Neuronal stem cell (in vitro differentiated cells): ENCODE data around the gene EIF4H.
"Not testable (repeated sequence)": the region's sequence is repeated elsewhere in the genome, so short reads cannot be mapped to it uniquely, and the experiment has no call there.

Experiments
- DNase-seq: peaks from one replicate; pipeline ENCODE4 v3.0.0-alpha.2; 2013; ENCODE audit warnings: low spot score
- H2AFZ ChIP-seq: one replicate; pipeline ENCODE4 v1.6.1; 2013; ENCODE audit warnings: mild to moderate bottlenecking, low read length, inconsistent platforms
- H2AK5ac ChIP-seq: 2 replicates; pipeline ENCODE4 v1.6.1; 2013; ENCODE audit warnings: low read depth, mild to moderate bottlenecking, inconsistent platforms, low read length, moderate library complexity, mixed read lengths
- H2BK120ac ChIP-seq: 2 replicates; pipeline ENCODE4 v1.6.1; 2013; ENCODE audit warnings: low read depth, mild to moderate bottlenecking, inconsistent platforms, low read length, moderate library complexity, mixed read lengths
- H2BK12ac ChIP-seq: one replicate; pipeline ENCODE4 v1.6.1; 2013; ENCODE audit warnings: low read length, inconsistent platforms
- H2BK15ac ChIP-seq: 2 replicates; pipeline ENCODE4 v1.6.1; 2013; ENCODE audit warnings: mild to moderate bottlenecking, low read length, inconsistent platforms, mixed read lengths
- H2BK5ac ChIP-seq: one replicate; pipeline ENCODE4 v1.6.1; 2013; ENCODE audit warnings: inconsistent platforms, mild to moderate bottlenecking, low read length, moderate library complexity
- H3K14ac ChIP-seq: one replicate; pipeline ENCODE4 v1.6.1; 2013; ENCODE audit warnings: low read length, inconsistent platforms
- H3K18ac ChIP-seq: 2 replicates; pipeline ENCODE4 v1.6.1; 2013; ENCODE audit warnings: low read length, inconsistent platforms
- H3K23ac ChIP-seq: 2 replicates; pipeline ENCODE4 v1.6.1; 2013; ENCODE audit warnings: low read depth, mild to moderate bottlenecking, mixed read lengths, low read length, inconsistent platforms; ENCODE audit not compliant: poor library complexity
- H3K27ac ChIP-seq: replicated peaks from 3 replicates; pipeline ENCODE4 v1.5.1; 2013; ENCODE audit warnings: low read length, inconsistent platforms
- H3K27me3 ChIP-seq, 3 experiments: 2 replicates each; pipeline ENCODE4 v1.6.1; 2013; ENCODE audit warnings: low read length in 3 of 3, mild to moderate bottlenecking in 2 of 3, inconsistent platforms in 1 of 3, low read depth in 1 of 3, mixed read lengths in 1 of 3, moderate library complexity in 1 of 3; ENCODE audit not compliant: control insufficient read depth in 3 of 3, insufficient read depth in 3 of 3
- H3K36me3 ChIP-seq, 2 donors: replicated peaks in 1 of 2; 2 replicates each; pipeline ENCODE4 v1.6.1; 2013; ENCODE audit warnings: low read length in 2 of 2; ENCODE audit not compliant: control insufficient read depth in 2 of 2, insufficient read depth in 2 of 2
- H3K4ac ChIP-seq: 2 replicates; pipeline ENCODE4 v1.6.1; 2013; ENCODE audit warnings: inconsistent platforms, mild to moderate bottlenecking, low read length, moderate library complexity
- H3K4me1 ChIP-seq, 2 donors: 1 replicate in 1 of 2; 2 replicates in 1 of 2; pipeline ENCODE4 v1.6.1; 2013; ENCODE audit warnings: low read length in 2 of 2, low read depth in 1 of 2; ENCODE audit not compliant: control insufficient read depth in 2 of 2, insufficient read depth in 1 of 2
- H3K4me2 ChIP-seq: one replicate; pipeline ENCODE4 v1.6.1; 2013; ENCODE audit warnings: mild to moderate bottlenecking, low read length, inconsistent platforms; ENCODE audit not compliant: insufficient read depth, poor library complexity, severe bottlenecking
- H3K4me3 ChIP-seq, 2 donors: 2 replicates each; pipeline ENCODE4 v1.5.1; 2013; ENCODE audit warnings: low read length in 2 of 2, mild to moderate bottlenecking in 2 of 2, inconsistent platforms in 1 of 2, moderate library complexity in 1 of 2
- H3K79me1 ChIP-seq: one replicate; pipeline ENCODE4 v1.6.1; 2013; ENCODE audit warnings: low read depth, mild to moderate bottlenecking, inconsistent platforms, low read length, moderate library complexity
- H3K9ac ChIP-seq: one replicate; pipeline ENCODE4 v1.6.1; 2013; ENCODE audit warnings: mild to moderate bottlenecking, low read depth, low read length, inconsistent platforms; ENCODE audit not compliant: poor library complexity
- H3K9me3 ChIP-seq, 2 donors: replicated peaks in 1 of 2; 2 replicates each; pipeline versions ENCODE3 to v1.6.1; 2013; ENCODE audit warnings: low read length in 2 of 2, mild to moderate bottlenecking in 2 of 2, inconsistent platforms in 1 of 2, low read depth in 1 of 2, mixed read lengths in 1 of 2, moderate library complexity in 1 of 2; ENCODE audit not compliant: control insufficient read depth in 2 of 2, insufficient read depth in 1 of 2
- H4K8ac ChIP-seq: one replicate; pipeline ENCODE4 v1.6.1; 2013; ENCODE audit warnings: low read depth, mild to moderate bottlenecking, inconsistent platforms, low read length, moderate library complexity
- H4K91ac ChIP-seq: one replicate; pipeline ENCODE4 v1.6.1; 2013; ENCODE audit warnings: low read length, low read depth, mild to moderate bottlenecking, inconsistent platforms; ENCODE audit not compliant: poor library complexity
- WGBS, 2 donors: extraction: QIAGEN DNeasy Blood & Tissue Kit; methylation state at CpG; one replicate each; pipeline ENCODE4 v1.1.7; 2013; ENCODE audit warnings: missing lambda C conversion rate in 2 of 2, mixed read lengths in 1 of 2; ENCODE audit not compliant: insufficient read length in 2 of 2, insufficient replicate concordance in 1 of 2; ENCODE audit errors: extremely low coverage in 2 of 2; 5-methylcytosine and 5-hydroxymethylcytosine counted together

EIF4H gene

GRCh38 chr7:74203956-74204618 lies 29.9 kb downstream of the EIF4H start:
- no peak overlapping the region for H2BK15ac ChIP-seq
- no peak overlapping the region for H2BK12ac ChIP-seq
- no peak overlapping the region for H3K9ac ChIP-seq
- H3K14ac ChIP-seq = no peak overlapping the region
- no peaks in the 10 kb centered on the region for H3K36me3 ChIP-seq
- H2BK120ac ChIP-seq = no peak overlapping the region
- no peak overlapping the region for H4K91ac ChIP-seq
- H2AFZ ChIP-seq = no peak overlapping the region
- H4K8ac ChIP-seq = no peak overlapping the region
- no peaks in the 10 kb centered on the region for H3K9me3 ChIP-seq
- no peak overlapping the region for H2BK5ac ChIP-seq
- H3K79me1 ChIP-seq = no peaks in the 10 kb centered on the region
- no peak overlapping the region for H3K27ac ChIP-seq
- no peak overlapping the region for H2AK5ac ChIP-seq
- H3K4me1 ChIP-seq = peaks cover 0 to 1% of the 10 kb centered on the region in 2 donors
- no peak overlapping the region for H3K4ac ChIP-seq
- H3K4me3 ChIP-seq = no peak overlapping the region
- no peak overlapping the region for H3K18ac ChIP-seq
- no peaks in the 10 kb centered on the region for H3K27me3 ChIP-seq
- no CpG with 5 or more reads among the region's 1 CpG for WGBS, 2 donors
- no peak overlapping the region for H3K23ac ChIP-seq
- DNase-seq = no peak
- no peak overlapping the region for H3K4me2 ChIP-seq

- not testable (repeated sequence) for DNase-seq, H3K27me3 ChIP-seq, H3K14ac ChIP-seq, H3K4me2 ChIP-seq, H3K4ac ChIP-seq, H3K9me3 ChIP-seq, H3K4me1 ChIP-seq, H2BK120ac ChIP-seq, H3K27ac ChIP-seq, H3K4me3 ChIP-seq, H4K8ac ChIP-seq, H3K9ac ChIP-seq, H3K79me1 ChIP-seq, H3K36me3 ChIP-seq, H2BK15ac ChIP-seq, H2BK5ac ChIP-seq, H3K18ac ChIP-seq, H2AK5ac ChIP-seq, H4K91ac ChIP-seq, H2BK12ac ChIP-seq
- Histone ChIP-seq H2AFZ (peak overlapping the region; percentile 82), H3K23ac (peak overlapping the region; percentile 45)
- WGBS, 2 donors = no CpG with 5 or more reads among the region's 10 CpGs
These were observed 31.9 kb downstream of the EIF4H start for GRCh38 chr7:74206052-74206451.

DNA sequence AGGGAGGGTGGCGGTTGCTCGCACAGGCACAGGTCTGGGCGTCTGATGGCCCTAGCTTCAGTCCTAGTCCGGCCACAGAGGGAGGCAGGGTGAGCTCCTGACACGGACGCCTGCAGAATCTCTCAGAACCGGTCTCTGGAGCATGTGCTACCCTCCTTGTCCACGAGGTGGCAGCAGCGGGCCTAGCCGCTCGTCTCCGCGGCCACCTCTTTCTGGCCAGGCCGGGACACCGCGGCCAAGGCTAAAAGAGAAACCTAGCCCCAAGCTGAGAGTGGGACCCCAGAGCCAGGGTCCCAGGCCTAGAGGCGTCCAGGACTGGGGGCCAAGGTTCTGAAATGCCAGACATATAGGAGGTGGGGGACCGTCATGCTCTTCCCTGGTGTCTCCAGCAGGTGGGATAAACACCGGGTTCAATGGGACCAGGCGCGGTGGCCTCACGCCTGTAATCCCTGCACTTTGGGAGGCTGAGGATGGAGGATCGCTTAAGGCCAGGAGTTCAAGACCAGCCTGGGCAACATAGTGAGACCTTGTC lies 32.5 kb downstream of the EIF4H start:
- no peak overlapping the region for H2AK5ac ChIP-seq
- H3K27ac ChIP-seq = no peak overlapping the region
- H3K36me3 ChIP-seq = no peaks in the 10 kb centered on the region
- no peaks in the 10 kb centered on the region for H3K79me1 ChIP-seq
- H3K9ac ChIP-seq = peak overlapping the region; percentile 76
- peak; percentile 78 for DNase-seq
- no CpG with 5 or more reads among the region's 23 CpGs for WGBS, 2 donors
- no peak overlapping the region for H2BK5ac ChIP-seq
- no peak overlapping the region for H3K4me2 ChIP-seq
- H3K27me3 ChIP-seq = no peaks in the 10 kb centered on the region
- no peaks in the 10 kb centered on the region for H3K9me3 ChIP-seq
- H2BK15ac ChIP-seq = no peak overlapping the region
- H3K14ac ChIP-seq = no peak overlapping the region
- peak overlapping the region; percentile 45 for H3K23ac ChIP-seq
- H3K4me3 ChIP-seq = no peak overlapping the region
- peak overlapping the region; percentile 92 for H3K18ac ChIP-seq
- peaks cover 0 to 1% of the 10 kb centered on the region in 2 donors for H3K4me1 ChIP-seq
- H3K4ac ChIP-seq = no peak overlapping the region
- H2AFZ ChIP-seq = peak overlapping the region; percentile 82
- H4K8ac ChIP-seq = no peak overlapping the region
- H4K91ac ChIP-seq = no peak overlapping the region
- H2BK12ac ChIP-seq = no peak overlapping the region
- no peak overlapping the region for H2BK120ac ChIP-seq

DNA sequence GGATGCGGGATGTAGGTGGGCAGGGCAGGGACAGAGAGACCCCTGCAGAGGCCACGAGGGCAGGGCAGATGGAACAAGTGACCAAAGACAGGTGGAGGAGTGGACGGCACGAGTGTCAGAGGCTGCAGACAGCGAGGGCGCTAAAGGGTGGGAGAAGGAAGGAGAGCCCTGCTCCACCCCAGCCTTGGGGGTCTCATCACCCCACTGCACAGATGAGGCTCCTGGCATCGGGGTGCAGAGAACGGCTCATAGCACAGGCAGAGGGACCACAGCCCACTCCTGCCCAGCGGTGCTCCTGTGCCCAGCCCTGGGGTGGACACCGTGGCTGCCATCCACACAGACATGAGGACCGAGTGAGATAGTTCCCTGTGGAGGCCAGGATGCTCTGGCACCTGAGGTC lies 33.4 kb downstream of the EIF4H start:
- Histone ChIP-seq H3K4me2 (no peak overlapping the region), H3K4me1 (peaks cover 0 to 1% of the 10 kb centered on the region in 2 donors), H2BK120ac (no peak overlapping the region), H3K9me3 (no peaks in the 10 kb centered on the region), H3K14ac (no peak overlapping the region), H3K27me3 (no peaks in the 10 kb centered on the region), H3K18ac (peak overlapping the region; percentile 15), H3K79me1 (no peaks in the 10 kb centered on the region), H3K27ac (no peak overlapping the region), H3K23ac (no peak overlapping the region), H2AFZ (no peak overlapping the region), H3K4ac (no peak overlapping the region), H3K4me3 (peak overlapping the region in 1 of 2 donors; percentile 38), H2BK15ac (no peak overlapping the region), H4K91ac (no peak overlapping the region), H2BK5ac (no peak overlapping the region), H3K9ac (no peak overlapping the region), H2BK12ac (no peak overlapping the region), H4K8ac (no peak overlapping the region), H2AK5ac (no peak overlapping the region), H3K36me3 (no peaks in the 10 kb centered on the region)
- DNase-seq = no peak
- WGBS, 2 donors = no CpG with 5 or more reads among the region's 11 CpGs
